Calu3 (cell line): ENCODE results near the gene RELB. TPM values are rescaled to one million over a fixed set of nuclear protein-coding genes. Genes with fewer than 3 reads are reported as not detected.

Source experiments
- BruUV-seq: library from RNA; stranded (reverse); fragments of 400-500 nt; replicated peaks from 2 replicates; lab custom pipeline; 2021; lab: Mats Ljungman, UMichigan
- CTCF ChIA-PET: fragments of 300-600 bp; sonication (Branson Sonifier 250); formaldehyde crosslinking; loops from one replicate; lab custom pipeline; 2022; ENCODE audit warnings: antibody characterized with exemption; lab: Charles Lee
- DNase-seq: peaks from one replicate; pipeline ENCODE4 v3.0.0; 2022
- H3K27ac Mint-ChIP-seq: one replicate; pipeline ENCODE4 v1.8.0; 2022; ENCODE audit warnings: mixed read lengths; ENCODE audit not compliant: unreplicated experiment
- H3K27me3 Mint-ChIP-seq: one replicate; pipeline ENCODE4 v1.8.0; 2022; ENCODE audit warnings: mixed read lengths; ENCODE audit not compliant: unreplicated experiment
- H3K36me3 Mint-ChIP-seq: one replicate; pipeline ENCODE4 v1.8.0; 2022; ENCODE audit warnings: mild to moderate bottlenecking, moderate library complexity, mixed read lengths; ENCODE audit not compliant: insufficient read depth, unreplicated experiment
- H3K4me1 Mint-ChIP-seq: one replicate; pipeline ENCODE4 v1.8.0; 2022; ENCODE audit warnings: mild to moderate bottlenecking, low read depth, mixed read lengths; ENCODE audit not compliant: unreplicated experiment
- H3K4me3 Mint-ChIP-seq: one replicate; pipeline ENCODE4 v1.8.0; 2022; ENCODE audit warnings: mild to moderate bottlenecking, low read depth, moderate library complexity, mixed read lengths; ENCODE audit not compliant: unreplicated experiment
- H3K9me3 Mint-ChIP-seq: one replicate; pipeline ENCODE4 v1.8.0; 2022; ENCODE audit warnings: low read depth, mixed read lengths; ENCODE audit not compliant: unreplicated experiment
- intact Hi-C: fragments of 100-400 bp; cut with micrococcal nuclease; formaldehyde crosslinking; loops from one replicate; pipeline ENCODE4 v1.10.0; 2022; ENCODE audit not compliant: unreplicated experiment
- total RNA-seq: library from RNA; stranded (reverse); gene quantifications from 2 replicates; pipeline ENCODE4 v1.2.3, GENCODE V29; 2022
- TF ChIP-seq, protein P1 (sequence below): fragments of 200-600 bp; IDR thresholded peaks from one replicate; pipeline ENCODE4 v1.8.0; 2022; ENCODE audit warnings: antibody characterized with exemption; ENCODE audit not compliant: unreplicated experiment

RELB gene
- total RNA-seq, 1 experiment from 2014 or later, result 44.5 TPM

DNA sequence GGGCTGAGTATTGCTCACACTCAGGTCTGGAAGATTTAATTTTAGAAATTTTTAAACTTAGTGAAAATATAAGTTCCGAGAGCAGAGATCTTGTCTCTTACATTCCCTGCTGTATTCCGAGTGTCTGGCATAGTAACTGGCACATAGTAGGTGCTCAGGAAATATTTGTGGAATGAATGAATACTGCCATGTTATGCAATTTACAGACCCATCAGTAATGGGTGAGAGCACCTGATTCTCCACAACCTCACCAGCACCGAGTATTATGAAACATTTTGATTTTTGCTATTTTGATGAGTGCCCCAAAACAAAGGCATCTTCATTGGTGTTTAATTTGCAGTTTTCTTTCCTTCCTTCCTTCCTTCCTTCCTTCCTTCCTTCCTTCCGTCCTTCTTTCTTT is 21.8 kb downstream of the RELB start:
- TF ChIP-seq, protein P1, sequence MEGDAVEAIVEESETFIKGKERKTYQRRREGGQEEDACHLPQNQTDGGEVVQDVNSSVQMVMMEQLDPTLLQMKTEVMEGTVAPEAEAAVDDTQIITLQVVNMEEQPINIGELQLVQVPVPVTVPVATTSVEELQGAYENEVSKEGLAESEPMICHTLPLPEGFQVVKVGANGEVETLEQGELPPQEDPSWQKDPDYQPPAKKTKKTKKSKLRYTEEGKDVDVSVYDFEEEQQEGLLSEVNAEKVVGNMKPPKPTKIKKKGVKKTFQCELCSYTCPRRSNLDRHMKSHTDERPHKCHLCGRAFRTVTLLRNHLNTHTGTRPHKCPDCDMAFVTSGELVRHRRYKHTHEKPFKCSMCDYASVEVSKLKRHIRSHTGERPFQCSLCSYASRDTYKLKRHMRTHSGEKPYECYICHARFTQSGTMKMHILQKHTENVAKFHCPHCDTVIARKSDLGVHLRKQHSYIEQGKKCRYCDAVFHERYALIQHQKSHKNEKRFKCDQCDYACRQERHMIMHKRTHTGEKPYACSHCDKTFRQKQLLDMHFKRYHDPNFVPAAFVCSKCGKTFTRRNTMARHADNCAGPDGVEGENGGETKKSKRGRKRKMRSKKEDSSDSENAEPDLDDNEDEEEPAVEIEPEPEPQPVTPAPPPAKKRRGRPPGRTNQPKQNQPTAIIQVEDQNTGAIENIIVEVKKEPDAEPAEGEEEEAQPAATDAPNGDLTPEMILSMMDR, result no peak
- no peaks in the 10 kb centered on the region for H3K9me3 Mint-ChIP-seq
- intact Hi-C loops, result no loop called here
- no TSS peak for BruUV-seq
- DNase-seq, result no peak
- peaks cover 66% of the 10 kb centered on the region for H3K36me3 Mint-ChIP-seq
- no peaks in the 10 kb centered on the region for H3K4me1 Mint-ChIP-seq
- H3K4me3 Mint-ChIP-seq, result no peak overlapping the region
- H3K27ac Mint-ChIP-seq, result no peak overlapping the region
- no peaks in the 10 kb centered on the region for H3K27me3 Mint-ChIP-seq
- CTCF ChIA-PET, result no interaction called here

DNA sequence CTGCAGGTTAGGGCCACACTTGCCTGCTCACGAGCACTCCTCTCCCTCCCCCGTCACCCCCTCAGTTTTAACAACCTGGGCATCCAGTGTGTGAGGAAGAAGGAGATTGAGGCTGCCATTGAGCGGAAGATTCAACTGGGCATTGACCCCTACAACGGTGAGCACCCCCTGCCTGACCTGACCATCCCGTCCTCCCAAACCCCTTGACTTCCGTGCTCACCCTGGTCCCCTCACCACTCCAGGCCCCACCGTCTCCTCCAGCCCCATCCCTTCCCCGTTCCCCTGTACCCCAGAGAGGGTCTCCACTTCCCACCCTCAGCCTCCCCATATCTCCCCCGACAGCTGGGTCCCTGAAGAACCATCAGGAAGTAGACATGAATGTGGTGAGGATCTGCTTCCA is 24.0 kb downstream of the RELB start:
- no peaks in the 10 kb centered on the region for H3K27me3 Mint-ChIP-seq
- no peak for DNase-seq
- H3K36me3 Mint-ChIP-seq, result peaks cover 61% of the 10 kb centered on the region
- no peak overlapping the region for H3K27ac Mint-ChIP-seq
- BruUV-seq, result no TSS peak
- H3K4me1 Mint-ChIP-seq, result no peaks in the 10 kb centered on the region
- no peaks in the 10 kb centered on the region for H3K9me3 Mint-ChIP-seq
- TF ChIP-seq, protein P1, result no peak
- CTCF ChIA-PET, result interaction anchor here (0.6 kb wide), 1 partner anchor 792 kb away, joined by 4 read pairs; no protein-coding TSS in a partner anchor
- intact Hi-C loops, result no loop called here
- no peak overlapping the region for H3K4me3 Mint-ChIP-seq

DNA sequence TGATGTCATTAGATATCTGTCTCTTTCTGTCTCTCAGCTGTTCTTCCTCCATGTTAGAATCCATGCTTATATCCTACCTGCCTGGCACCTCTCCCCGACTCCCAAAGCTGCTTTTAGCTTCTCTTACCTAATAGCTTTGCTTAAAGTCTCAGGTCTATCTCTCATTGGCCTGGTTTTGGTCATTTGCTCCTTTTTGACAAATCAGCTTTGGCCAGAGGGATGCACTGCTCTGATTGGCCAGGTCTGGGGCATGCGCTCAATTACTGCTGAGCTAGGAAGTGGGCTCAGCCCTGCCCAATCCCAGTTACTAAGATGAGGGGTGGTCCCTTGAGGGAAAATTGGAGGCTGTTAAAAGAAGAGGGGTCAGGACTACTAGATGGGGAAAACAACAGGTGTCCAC is 26.1 kb downstream of the RELB start:
- BruUV-seq, result no TSS peak
- Mint-ChIP-seq H3K27me3 (no peaks in the 10 kb centered on the region), H3K4me1 (no peaks in the 10 kb centered on the region), H3K27ac (no peak overlapping the region), H3K9me3 (no peaks in the 10 kb centered on the region), H3K4me3 (no peak overlapping the region), H3K36me3 (peaks cover 54% of the 10 kb centered on the region)
- CTCF ChIA-PET, result interaction anchor here (1.2 kb wide), 1 partner anchor 11 kb away, joined by 3 read pairs; the partner anchor contains the start of gene CLASRP
- intact Hi-C loops, result no loop called here
- TF ChIP-seq, protein P1, result no peak
- DNase-seq, result no peak

DNA sequence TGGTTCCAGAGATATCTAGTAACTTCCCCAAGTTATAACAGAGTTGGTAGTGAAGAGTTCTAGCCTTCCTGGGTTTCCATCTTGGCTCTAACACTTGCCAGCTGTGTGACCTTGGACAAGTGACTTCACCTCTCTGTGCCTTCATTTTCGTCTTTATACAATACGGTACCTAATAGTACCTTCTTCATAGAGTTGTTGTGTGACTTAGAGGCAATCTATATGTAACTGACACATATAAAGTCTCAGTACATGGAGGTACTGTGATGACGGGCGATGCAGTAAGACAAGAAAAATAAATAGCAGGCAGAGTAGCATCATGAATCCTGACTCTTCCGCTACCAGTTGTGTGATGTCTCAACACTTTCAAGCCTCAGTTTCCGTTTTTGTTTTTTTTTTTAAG is 29.6 kb downstream of the RELB start:
- Mint-ChIP-seq H3K9me3 (no peaks in the 10 kb centered on the region), H3K4me3 (no peak overlapping the region), H3K27ac (no peak overlapping the region), H3K36me3 (peaks cover 62% of the 10 kb centered on the region), H3K27me3 (no peaks in the 10 kb centered on the region), H3K4me1 (no peaks in the 10 kb centered on the region)
- TF ChIP-seq, protein P1, result no peak
- DNase-seq, result no peak
- no TSS peak for BruUV-seq
- CTCF ChIA-PET, result no interaction called here
- intact Hi-C loops, result no loop called here
